C4-2B (cell line): Measurements from ENCODE around the gene PARVB.

Experiments
- H3K27ac ChIP-seq: fragments of 450-650 bp; 2 replicates; pipeline ENCODE4 v1.5.1; 2017
- ZFX ChIP-seq: fragments of 450-650 bp; IDR thresholded peaks from 2 replicates; pipeline ENCODE4 v1.6.1; 2017
- TF ChIP-seq, protein P1 (sequence below): fragments of 450-650 bp; conservative IDR thresholded peaks from 2 replicates; pipeline ENCODE4 v1.5.1; 2017; ENCODE audit warnings: mild to moderate bottlenecking

PARVB gene

DNA sequence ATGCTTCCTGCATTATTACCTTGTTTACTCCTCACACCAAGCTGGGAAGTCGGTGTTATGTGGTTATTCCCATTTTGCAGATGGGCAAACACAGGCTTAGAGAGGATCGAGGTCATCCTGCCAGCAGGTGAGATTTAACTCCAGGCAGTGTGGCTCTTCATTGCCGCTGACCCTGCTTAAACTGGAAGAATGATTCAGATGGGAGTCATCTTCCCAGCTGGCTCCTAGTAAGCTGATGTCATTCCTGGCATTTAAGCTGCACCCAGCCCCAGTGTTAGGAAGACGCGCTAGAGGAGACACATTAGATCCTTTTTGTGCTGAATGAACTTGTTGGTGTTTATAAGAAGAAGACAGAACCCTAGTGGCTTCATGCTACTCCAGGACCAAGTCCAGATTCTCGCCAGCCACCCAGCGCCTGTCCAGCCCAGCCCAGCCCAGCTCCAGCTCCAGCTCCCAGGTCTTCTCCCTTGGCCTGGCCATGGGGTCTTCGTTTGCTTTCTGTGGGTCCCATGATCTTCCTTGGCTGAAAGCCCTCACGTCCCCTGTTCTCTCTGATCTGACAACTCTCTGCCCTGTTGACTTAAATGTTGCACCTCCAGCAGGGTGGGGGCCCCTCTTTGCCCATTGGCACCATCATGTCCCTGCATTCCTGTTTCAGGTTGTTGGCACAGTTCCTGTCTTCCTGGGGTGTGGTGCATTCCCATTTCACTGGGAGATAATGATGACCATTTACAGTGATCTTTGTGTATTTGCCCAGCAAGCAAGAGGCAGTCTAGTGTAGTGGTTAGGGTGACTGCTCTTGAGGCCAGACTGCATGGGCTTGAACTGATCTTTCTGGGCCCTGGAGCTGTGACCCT lies 13.6 kb downstream of the PARVB start:
- TF ChIP-seq, protein P1, sequence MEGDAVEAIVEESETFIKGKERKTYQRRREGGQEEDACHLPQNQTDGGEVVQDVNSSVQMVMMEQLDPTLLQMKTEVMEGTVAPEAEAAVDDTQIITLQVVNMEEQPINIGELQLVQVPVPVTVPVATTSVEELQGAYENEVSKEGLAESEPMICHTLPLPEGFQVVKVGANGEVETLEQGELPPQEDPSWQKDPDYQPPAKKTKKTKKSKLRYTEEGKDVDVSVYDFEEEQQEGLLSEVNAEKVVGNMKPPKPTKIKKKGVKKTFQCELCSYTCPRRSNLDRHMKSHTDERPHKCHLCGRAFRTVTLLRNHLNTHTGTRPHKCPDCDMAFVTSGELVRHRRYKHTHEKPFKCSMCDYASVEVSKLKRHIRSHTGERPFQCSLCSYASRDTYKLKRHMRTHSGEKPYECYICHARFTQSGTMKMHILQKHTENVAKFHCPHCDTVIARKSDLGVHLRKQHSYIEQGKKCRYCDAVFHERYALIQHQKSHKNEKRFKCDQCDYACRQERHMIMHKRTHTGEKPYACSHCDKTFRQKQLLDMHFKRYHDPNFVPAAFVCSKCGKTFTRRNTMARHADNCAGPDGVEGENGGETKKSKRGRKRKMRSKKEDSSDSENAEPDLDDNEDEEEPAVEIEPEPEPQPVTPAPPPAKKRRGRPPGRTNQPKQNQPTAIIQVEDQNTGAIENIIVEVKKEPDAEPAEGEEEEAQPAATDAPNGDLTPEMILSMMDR = no peak
- H3K27ac ChIP-seq = no peak overlapping the region

DNA sequence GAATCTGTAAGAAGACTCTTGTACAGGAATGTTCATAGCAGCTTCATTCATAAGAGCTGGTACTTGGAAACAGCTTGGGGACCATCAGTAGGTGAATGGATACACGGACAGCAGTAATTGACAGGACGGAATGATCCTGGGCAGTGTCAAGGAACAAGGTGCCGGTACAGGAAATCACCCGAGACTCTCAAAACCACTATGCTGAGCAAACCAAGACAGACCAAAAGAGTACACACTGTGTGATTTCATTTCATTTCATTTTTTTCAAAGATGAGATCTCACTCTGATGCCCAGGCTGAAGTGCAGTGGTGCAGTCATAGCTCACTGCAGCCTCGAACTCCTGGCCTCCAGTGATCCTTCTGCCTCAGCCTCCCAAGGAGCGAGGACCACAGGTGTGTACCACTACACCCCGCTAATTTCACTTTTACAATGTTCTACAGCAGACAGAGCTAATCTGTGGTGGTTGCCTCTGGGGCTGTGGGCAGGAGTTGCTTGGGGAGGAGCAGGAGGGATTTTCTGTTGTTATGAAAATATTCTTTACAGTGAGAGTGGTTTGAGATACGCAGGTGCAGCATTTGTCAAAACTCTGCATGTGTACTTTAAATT lies 15.6 kb downstream of the PARVB start:
- no peak overlapping the region for H3K27ac ChIP-seq
- TF ChIP-seq, protein P1 = no peak
- TF ChIP-seq ZFX = no peak

DNA sequence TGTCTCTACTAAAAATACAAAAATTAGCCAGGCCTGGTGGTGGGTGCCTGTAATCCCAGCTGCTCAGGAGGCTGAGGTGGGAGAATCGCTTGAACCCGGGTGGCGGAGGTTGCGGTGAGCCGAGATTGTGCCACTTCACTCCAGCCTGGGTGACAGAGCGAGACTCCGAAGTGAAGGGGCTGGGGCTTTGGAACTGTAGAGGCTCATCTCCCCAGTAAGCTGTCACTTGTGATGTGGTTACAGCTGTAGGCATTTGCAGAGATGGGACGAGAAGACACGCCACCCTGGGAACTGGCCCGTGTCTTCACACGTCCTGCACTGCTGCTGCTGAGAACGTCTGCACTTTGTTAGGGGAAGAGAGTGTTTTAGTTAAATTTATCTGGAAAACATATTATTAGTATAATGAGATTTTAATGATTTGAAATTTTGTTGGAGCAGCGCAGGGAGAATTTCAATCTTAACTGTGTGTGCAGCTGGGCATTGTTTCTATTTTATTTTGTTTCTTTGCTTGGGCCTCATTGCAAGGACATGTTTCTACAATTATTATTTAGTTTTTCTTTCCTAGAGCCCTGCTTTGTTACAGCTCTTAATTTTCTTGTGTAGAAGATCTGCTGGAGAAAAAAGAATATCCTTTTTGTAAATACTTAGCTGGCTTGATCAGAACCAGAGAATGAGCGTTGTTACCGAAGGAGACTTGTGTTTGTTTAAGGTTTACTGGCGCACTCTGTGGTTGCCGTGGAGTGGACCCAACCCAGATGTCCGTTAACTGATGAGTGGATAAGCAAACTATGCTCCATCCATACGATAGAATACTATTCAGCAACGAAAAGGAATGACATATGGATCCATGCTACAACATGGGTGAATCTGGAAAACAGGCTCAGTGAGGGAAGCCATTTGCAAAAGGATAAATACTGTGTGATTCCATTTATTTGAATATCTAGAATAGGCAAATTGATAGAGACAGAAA lies 18.4 kb downstream of the PARVB start:
- no peak for TF ChIP-seq ZFX
- TF ChIP-seq, protein P1 = no peak
- no peak overlapping the region for H3K27ac ChIP-seq

DNA sequence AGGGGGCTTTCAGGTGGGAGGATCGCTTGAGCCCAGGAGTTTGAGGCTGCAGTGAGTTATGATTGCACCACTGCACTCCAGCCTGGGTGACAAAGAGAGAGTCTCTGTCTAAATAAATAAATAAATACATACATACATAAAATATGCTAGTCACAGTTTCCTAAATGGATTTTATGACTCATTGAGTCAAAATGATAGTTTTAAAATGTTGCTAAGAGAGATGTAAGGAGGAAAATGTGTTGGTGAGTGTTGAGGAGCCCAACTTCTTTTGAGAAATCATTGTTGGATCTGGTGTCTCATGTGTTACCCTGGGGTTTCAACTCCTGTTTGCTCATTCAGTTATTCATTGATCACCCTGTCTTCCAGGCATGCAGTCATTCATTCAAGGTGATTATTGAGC lies 21.0 kb downstream of the PARVB start:
- H3K27ac ChIP-seq = no peak overlapping the region

DNA sequence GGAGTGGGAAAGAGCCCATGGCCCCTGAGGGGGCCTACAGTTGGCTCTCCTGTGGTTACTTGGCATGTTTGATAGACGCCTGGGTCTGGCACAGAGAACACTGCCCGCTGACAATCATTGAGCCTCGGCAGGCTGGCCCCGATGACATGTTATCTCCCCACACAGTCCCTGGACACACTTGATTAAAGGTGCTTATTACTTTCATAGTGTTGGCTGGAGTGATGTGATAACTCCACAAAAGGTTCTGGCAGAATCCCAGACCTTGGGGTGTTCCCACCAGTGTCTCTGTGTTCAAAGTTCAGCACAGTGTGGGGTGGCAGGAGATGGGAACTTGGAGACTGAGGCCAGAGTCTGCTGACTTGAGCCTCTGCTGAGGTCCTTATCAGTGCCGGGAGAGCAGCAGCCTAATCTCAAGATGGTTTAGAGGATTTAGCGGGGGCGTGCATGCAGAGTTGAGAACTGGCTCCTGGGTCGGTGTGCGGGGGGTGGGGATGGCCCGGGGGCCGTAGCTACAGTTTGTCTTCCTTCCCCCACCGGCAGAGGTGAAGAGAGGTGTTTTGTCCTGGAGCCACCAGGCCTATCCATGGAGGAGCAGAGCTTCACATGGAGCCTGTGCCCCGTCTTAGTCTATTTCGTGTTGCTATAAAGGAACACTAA lies 22.5 kb downstream of the PARVB start:
- no peak overlapping the region for H3K27ac ChIP-seq
- TF ChIP-seq, protein P1 = no peak
- no peak for TF ChIP-seq ZFX

More for the DNA sequence above, 21.0 kb downstream of the PARVB start:
- no peak for TF ChIP-seq ZFX
- TF ChIP-seq, protein P1 = no peak

DNA sequence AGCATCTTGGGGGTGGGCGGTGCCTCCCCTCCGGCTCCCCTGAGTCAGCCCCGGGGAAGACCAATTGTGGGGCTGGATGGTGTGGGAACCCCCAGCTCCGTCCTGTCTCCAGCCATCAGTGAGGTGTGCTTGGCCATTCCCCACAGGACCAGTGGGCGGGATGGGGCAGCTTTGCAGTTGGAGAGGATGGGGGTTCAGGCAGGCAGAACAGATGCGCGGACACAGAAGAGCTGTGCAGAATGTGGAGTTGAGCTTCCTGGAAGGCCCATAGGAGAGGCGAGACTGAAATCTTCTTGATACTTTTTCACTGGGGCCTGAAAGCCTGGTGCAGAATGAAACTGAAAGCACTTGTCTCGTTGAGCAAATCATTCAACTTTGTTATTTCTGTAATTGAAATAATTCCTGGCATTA lies 23.8 kb downstream of the PARVB start:
- H3K27ac ChIP-seq = no peak overlapping the region
- TF ChIP-seq, protein P1 = no peak
